ENCODE data around the gene CLEC1A.
"Not testable (repeated sequence)": the region's sequence is repeated elsewhere in the genome, so short reads cannot be mapped to it uniquely, and the experiment has no call there.

The CLEC1A gene

DNA sequence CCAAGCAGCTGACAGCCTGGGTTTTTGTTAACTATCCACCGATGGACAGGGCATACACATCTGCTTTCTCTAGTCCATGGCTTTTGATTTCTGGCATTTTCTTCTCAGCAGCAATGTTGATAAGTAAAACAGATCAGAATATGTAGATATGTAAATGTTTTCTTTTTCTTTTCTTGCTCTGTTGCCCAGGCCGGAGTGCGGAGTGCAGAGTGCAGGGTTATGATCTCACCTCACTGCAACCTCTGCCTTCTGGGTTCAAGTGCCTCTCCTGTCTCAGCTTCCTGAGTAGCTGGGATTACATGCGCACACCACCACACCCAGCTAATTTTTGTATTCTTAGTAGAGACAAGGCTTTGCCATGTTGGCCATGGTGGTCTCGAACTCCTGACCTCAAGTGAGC is 40.4 kb downstream of the CLEC1A start:
- in situ Hi-C loops (cut with MboI; ENCODE audit: low sequenced_read_pairs), result no loop called here

DNA sequence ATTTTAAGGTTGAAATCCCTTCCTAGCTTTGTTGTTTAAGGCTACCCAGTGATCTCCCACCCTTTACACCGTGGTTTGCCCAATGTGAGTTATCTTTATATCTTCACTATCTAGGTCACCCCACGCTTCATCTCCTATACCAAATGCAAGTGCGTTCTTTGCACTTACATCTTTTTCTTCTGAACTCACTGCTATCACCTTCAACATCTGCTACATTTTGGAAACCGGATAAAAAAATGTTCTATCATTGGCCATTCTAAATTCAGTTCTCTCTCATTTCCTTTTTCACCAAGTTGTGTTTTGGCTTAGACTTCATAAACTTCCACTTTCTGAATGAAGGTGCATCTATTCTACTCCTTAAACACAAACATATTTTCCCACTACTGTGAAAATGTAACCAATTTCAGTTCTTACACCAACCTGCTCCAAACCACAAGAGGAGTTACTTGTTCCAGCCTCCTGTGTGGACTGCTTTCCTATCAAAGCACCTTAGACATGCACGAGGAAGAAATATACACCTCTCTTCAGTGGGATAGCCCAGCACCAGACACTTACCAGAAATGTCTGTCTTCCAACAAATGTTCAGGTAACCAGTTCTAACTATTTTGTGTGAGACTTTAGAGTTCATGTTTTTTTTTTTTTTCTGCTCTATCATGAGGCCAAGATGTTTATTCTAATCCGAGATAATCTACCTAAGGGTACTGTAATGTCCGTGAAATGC is 46.4 kb downstream of the CLEC1A start:
- in situ Hi-C loops (cut with MboI; ENCODE audit: low sequenced_read_pairs), result no loop called here

DNA sequence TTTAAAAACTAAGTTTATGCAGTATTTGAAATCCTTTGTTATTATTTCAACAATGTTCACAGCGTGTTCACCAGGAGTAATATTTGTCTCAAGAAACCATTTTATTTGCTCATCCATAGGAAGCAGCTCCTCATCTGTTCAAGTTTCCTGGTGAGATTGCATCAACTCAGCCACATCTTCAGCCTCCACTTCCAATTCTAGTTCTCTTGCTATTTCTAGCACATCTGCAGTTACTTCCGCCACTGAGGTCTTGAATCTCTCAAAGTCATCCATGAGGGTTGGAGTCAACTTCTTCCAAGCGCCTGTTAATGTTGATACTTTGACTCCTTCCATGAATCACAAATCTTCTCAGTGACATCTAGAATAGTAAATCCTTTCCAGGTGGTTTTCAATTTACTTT is 50.3 kb downstream of the CLEC1A start:
- in situ Hi-C loops (cut with MboI; ENCODE audit: low sequenced_read_pairs), result no loop called here

DNA sequence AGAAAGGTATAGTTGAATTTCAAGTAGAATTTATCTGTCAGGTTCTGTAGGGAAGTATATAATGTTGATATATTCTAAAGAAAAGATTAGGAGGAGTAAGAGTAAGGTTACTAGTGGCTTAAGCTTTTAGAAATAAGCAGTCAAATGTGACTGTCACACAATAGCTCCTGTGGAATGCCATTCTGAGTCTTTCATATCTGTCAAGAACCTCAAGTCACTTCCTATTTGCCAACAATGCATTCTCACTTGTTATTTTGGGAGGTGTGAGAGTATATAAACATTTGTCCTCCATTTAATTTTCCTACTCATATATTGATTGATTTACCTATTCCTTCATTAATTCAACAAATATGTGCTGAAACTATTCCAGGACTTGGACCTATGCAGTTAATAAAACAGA is 56.6 kb downstream of the CLEC1A start:
- in situ Hi-C loops (cut with MboI; ENCODE audit: low sequenced_read_pairs), result no loop called here

DNA sequence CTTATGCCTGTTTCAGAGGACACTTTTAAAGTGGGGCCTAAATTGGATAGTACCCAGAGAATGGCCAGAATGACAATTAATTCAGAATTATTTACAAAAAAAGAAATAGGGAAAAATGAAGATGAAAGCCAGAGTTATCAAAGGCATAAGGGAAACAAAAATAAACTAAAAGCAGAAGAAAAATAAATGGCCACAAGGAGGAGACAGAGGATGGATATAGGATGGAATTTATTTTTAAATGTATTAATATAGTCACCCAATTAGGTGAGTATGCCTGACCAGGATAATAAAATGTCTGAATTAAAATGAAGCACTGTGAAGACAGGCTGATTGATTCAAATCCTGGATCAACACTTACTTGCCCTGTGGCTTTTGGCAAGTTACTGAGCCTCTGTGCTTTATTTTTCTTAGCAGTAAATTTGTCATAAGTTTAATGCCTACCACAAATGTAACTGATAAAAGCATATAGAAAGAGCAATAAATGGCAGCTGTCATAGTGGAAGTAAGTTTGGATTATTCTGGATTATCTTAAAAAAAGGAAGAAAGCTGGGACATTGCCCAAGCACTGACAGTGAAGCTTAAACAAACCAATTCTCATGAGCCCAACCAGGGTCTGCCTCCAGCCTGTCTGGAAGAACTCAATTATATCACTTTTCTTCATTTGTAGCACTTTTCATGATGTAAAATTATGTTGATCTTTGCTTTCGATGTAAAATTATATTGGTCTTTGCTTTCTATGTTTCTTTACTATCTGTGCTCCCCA is 64.8 kb downstream of the CLEC1A start:
- in situ Hi-C loops (cut with MboI; ENCODE audit: low sequenced_read_pairs), result loop anchor here (5.0 kb wide), 1 partner anchor 108 kb away; no protein-coding TSS in a partner anchor

DNA sequence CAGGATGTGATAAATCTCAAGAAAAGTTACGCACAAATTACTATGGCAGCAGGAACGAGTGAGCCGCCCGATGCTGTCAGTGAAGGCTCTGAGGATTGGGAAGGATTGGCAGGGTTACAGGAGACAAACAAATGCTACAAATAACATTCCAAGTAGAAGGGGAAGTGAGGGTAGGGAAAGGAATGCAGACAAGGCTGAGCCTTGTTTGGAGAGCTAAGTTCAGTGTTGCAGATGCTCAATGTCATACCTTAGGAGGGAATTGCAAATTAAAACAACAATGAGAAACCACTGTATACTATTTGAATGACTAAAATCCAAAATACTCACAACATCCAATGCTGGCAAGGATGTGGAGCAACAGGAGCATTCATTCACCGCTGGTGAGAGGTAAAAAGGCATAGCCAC is 67.0 kb downstream of the CLEC1A start:
- in situ Hi-C loops (cut with MboI; ENCODE audit: low sequenced_read_pairs), result loop anchor here (5.0 kb wide), 1 partner anchor 111 kb away; no protein-coding TSS in a partner anchor

DNA sequence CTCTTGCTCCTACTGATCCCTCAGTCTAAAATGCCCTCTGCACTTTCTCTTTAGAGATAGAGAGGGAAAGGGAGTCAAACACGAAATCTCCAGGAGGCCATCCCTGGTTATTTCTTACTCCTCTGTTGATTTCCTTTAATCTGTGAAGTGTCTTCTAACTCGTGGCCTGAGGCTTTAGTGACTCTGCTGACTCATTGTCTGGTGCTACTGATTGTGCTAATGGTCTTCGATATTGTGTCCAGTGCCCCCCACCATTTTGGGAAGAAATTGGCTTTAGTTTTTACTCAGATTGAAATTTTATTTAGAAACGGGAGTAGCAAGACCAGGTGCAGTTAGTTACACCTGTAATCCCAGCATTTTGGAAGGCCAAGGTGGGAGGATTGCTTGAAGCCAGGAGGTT is 67.5 kb downstream of the CLEC1A start:
- in situ Hi-C loops (cut with MboI; ENCODE audit: low sequenced_read_pairs), result loop anchor here (5.0 kb wide), 1 partner anchor 111 kb away; no protein-coding TSS in a partner anchor

DNA sequence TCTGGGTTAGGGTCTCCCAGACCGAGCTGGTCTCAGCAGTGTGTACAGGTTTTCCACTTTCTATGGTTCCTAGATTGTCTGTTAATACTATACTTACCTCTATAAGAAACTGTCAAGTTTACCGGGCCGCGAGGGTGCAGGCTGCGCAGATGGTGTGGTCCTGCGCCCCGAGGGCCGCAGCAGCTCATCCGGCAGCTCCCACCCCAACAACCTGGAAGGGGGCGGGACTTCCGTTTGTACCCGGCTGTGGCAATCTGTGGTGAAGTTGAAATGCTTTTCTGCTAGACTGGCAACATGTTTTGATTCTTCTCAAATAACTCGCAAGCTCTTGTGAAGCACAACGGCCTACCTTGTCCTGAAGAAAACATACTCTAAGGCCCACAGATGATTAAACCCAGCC is 68.3 kb downstream of the CLEC1A start, which contains the start of gene CLEC9A:
CLEC9A (plus strand) TSS at position 237 of the 400 bp plus-strand sequence. CDS start 22,006 bp downstream, outside the sequence.
- in situ Hi-C loops (cut with MboI; ENCODE audit: low sequenced_read_pairs), result loop anchor here (5.0 kb wide), 1 partner anchor 112 kb away; no protein-coding TSS in a partner anchor

DNA sequence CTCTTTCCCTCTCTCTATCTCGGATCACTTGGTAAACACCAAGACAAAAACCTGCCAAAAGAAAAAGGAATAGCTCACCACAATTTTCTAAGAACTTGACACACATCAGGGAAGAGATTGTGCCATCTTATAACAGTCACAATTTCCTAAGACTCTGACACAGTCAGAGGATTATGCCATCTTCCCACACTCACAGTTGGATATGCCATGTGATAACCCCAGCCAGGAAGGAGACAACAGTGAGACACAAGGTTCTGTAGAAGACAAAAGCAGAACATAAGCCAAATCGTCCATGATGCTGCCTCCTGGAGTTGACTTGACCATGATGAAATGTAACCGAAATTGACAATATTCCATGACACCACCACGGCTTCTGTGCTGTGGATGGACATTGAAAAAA is 71.1 kb downstream of the CLEC1A start:
- in situ Hi-C loops (cut with MboI; ENCODE audit: low sequenced_read_pairs), result no loop called here

DNA sequence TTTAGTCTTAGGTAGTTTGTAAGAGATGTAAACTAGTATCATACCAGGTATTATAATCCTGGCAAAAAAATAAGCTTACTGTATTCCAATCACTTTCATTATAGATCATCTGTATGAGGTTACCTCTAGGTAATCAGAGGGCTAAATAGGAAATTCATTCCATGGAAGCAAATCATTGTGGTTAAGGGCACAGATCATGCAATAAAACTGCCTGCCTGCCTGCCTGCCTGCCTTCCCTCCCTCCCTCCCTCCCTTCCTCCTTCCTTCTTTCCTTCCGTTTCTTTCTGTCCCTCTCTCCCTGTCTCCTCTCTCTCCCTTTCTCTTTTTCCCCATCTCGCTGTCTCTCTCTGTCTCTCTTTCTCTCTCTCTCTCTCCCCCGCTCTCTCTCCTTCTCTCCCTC is 71.5 kb downstream of the CLEC1A start:
- in situ Hi-C loops (cut with MboI; ENCODE audit: low sequenced_read_pairs), result no loop called here

DNA sequence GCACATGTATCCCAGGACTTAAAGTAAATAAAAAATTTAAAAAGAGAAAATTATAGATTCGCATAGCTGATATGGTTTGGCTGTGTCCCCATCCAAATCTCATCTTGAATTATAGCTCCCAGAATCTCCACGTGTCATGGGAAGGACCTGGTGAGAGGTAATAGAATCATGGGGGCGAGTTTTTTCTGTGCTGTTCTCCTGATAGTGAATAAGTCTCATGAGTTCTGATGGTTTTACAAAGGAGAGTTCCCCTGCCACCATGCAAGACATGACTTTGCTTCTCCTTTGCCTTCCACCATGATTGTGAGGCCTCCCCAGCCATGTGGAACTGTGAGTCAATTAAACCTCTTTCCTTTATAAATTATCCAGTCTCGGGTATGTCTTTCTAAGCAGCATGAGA is 72.1 kb downstream of the CLEC1A start:
- in situ Hi-C loops (cut with MboI; ENCODE audit: low sequenced_read_pairs), result not testable (repeated sequence)

DNA sequence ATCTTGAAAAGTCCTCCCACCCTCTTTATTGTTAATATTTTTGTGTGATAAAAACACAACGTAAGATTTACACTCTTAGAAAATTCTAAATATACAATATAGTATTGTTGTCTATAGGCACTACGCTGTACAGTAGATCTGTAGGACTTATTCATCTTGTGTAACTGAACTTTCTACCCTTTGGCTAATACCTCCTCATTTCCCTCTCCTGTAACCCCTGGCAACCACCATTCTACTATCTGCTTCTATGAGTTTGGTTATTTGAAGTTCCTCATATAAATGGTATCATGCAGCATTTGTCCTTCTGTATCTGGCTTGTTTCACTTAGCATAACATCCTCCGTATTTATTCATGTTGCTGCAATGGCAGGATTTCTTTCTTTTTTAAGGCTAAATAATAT is 73.5 kb downstream of the CLEC1A start:
- in situ Hi-C loops (cut with MboI; ENCODE audit: low sequenced_read_pairs), result no loop called here

DNA sequence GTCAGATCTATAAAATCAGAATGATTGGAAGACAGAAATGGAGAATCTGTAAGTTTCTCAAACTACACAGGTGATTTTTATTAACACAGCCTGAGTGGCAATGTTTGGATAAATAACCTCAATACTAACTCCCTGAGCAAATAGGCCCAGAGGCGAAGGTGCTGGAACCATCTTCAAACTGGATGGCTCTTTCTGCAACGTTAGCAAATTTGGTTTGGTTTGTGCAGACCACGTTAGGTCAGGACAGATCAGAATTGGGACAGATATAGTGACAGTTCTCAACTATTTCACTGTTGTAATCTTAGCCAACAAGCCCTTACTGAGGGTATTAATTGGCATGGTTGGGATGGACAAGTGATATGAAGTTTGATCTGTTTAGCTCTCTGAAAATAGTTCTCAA is 77.4 kb downstream of the CLEC1A start:
- in situ Hi-C loops (cut with MboI; ENCODE audit: low sequenced_read_pairs), result loop anchor here (25.0 kb wide), 1 partner anchor 209 kb away; no protein-coding TSS in a partner anchor

Measured in HL-60/S4 (cell line).